Measurements from ENCODE around the gene NHS. TPM values are rescaled to one million over a fixed set of nuclear protein-coding genes. Genes with fewer than 3 reads are reported as not detected.

Gene NHS
- total and polyA plus RNA-seq, 2 experiments from 2014 or later = 0.72 to 0.89 TPM

- H3K36me3 ChIP-seq = no peaks in the 10 kb centered on the region
- no peak for TF ChIP-seq CTCF (IDR thresholded peaks at IDR 0.05; ENCODE audit: low read depth, low read length)
- DNase-seq (ENCODE audit: low read depth in 1 of 2, low spot score in 1 of 2) = no peak
- no peaks in the 10 kb centered on the region for H3K9me3 ChIP-seq (ENCODE audit: low read depth)
- no peaks in the 10 kb centered on the region for H3K4me1 ChIP-seq (ENCODE audit: low read depth)
- H3K4me3 ChIP-seq = no peak overlapping the region
- no peak overlapping the region for H3K27ac ChIP-seq
- H3K27me3 ChIP-seq = no peaks in the 10 kb centered on the region
Observed at GRCh38 chrX:17642891-17643290, 267.9 kb downstream of the NHS start.

GRCh38 chrX:17643528-17643927, 268.5 kb downstream of the NHS start:
- Histone ChIP-seq H3K27ac (no peak overlapping the region), H3K36me3 (no peaks in the 10 kb centered on the region), H3K9me3 (ENCODE audit: low read depth) (no peaks in the 10 kb centered on the region), H3K4me1 (ENCODE audit: low read depth) (no peaks in the 10 kb centered on the region), H3K4me3 (no peak overlapping the region), H3K27me3 (no peaks in the 10 kb centered on the region)
- DNase-seq (ENCODE audit: low read depth in 1 of 2, low spot score in 1 of 2) = no peak
- TF ChIP-seq CTCF (IDR thresholded peaks at IDR 0.05; ENCODE audit: low read depth, low read length) = no peak

- no peaks in the 10 kb centered on the region for H3K4me1 ChIP-seq (ENCODE audit: low read depth)
- DNase-seq (ENCODE audit: low read depth in 1 of 2, low spot score in 1 of 2) = no peak
- H3K27ac ChIP-seq = no peak overlapping the region
- TF ChIP-seq CTCF (IDR thresholded peaks at IDR 0.05; ENCODE audit: low read depth, low read length) = no peak
- H3K36me3 ChIP-seq = no peaks in the 10 kb centered on the region
- no peak overlapping the region for H3K4me3 ChIP-seq
- no peaks in the 10 kb centered on the region for H3K9me3 ChIP-seq (ENCODE audit: low read depth)
- no peaks in the 10 kb centered on the region for H3K27me3 ChIP-seq
Observed at GRCh38 chrX:17644001-17644400, 269.0 kb downstream of the NHS start.

GRCh38 chrX:17654116-17654515, 279.1 kb downstream of the NHS start:
- peaks cover 12% of the 10 kb centered on the region for H3K4me1 ChIP-seq (ENCODE audit: low read depth)
- H3K27me3 ChIP-seq = peaks cover 36% of the 10 kb centered on the region
- no peak for TF ChIP-seq CTCF (IDR thresholded peaks at IDR 0.05; ENCODE audit: low read depth, low read length)
- no peak overlapping the region for H3K4me3 ChIP-seq
- H3K27ac ChIP-seq = no peak overlapping the region
- H3K9me3 ChIP-seq (ENCODE audit: low read depth) = no peaks in the 10 kb centered on the region
- no peaks in the 10 kb centered on the region for H3K36me3 ChIP-seq
- DNase-seq (ENCODE audit: low read depth in 1 of 2, low spot score in 1 of 2) = no peak

GRCh38 chrX:17655211-17656034, 280.4 kb downstream of the NHS start:
- Histone ChIP-seq H3K4me1 (ENCODE audit: low read depth) (peaks cover 12% of the 10 kb centered on the region), H3K9me3 (ENCODE audit: low read depth) (no peaks in the 10 kb centered on the region), H3K27ac (no peak overlapping the region), H3K27me3 (peaks cover 36% of the 10 kb centered on the region), H3K36me3 (no peaks in the 10 kb centered on the region), H3K4me3 (peak overlapping the region; percentile 27)
- no peak for TF ChIP-seq CTCF (IDR thresholded peaks at IDR 0.05; ENCODE audit: low read depth, low read length)
- DNase-seq (ENCODE audit: low read depth in 1 of 2, low spot score in 1 of 2) = peak; percentile 8 to 56
